Tibial nerve (tissue), 4 donors: ENCODE measurements around the gene COBLL1.

ENCODE experiments used
- EP300 ChIP-seq, 2 donors: sonication (generic); formaldehyde crosslinking; IDR thresholded peaks; one replicate each; pipeline ENCODE4 v1.6.1; 2017; ENCODE audit warnings: antibody characterized with exemption in 2 of 2, mild to moderate bottlenecking in 1 of 2
- TF ChIP-seq, protein P1 (sequence below), 5 experiments: fragments of 200-600 bp in 3 of 5; fragments of 450-650 bp in 2 of 5; sonication (generic) in 3 of 5; IDR thresholded peaks; one replicate each; pipeline ENCODE4 v1.5.1; 2016 to 2019; ENCODE audit warnings: antibody characterized with exemption in 5 of 5, mild to moderate bottlenecking in 3 of 5, moderate library complexity in 2 of 5

DNA sequence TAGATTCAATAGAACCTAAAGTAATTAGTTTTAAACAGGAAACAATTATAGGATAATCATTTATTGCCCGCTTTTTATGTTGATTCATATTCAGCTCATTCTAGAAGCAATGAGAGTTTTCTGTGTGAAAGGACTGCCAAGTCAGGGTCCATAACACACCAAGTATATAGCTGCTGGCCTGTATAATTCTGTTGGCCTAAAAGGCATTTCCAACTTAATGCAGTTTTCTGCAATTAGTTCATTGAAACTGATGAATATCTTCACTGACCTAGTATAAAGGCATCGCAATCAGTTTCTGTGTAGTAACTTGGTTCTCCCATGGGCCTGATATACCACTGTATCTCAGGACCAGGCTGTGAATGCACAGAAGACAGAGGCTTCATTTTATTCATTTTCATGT is 151.3 kb downstream of the COBLL1 start:
- no peak for TF ChIP-seq EP300 (IDR thresholded peaks at IDR 0.05)
- TF ChIP-seq, protein P1, sequence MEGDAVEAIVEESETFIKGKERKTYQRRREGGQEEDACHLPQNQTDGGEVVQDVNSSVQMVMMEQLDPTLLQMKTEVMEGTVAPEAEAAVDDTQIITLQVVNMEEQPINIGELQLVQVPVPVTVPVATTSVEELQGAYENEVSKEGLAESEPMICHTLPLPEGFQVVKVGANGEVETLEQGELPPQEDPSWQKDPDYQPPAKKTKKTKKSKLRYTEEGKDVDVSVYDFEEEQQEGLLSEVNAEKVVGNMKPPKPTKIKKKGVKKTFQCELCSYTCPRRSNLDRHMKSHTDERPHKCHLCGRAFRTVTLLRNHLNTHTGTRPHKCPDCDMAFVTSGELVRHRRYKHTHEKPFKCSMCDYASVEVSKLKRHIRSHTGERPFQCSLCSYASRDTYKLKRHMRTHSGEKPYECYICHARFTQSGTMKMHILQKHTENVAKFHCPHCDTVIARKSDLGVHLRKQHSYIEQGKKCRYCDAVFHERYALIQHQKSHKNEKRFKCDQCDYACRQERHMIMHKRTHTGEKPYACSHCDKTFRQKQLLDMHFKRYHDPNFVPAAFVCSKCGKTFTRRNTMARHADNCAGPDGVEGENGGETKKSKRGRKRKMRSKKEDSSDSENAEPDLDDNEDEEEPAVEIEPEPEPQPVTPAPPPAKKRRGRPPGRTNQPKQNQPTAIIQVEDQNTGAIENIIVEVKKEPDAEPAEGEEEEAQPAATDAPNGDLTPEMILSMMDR (IDR thresholded peaks at IDR 0.05): no peak
